ENCODE measurements around the gene ZAP70.

The ZAP70 gene

GRCh38 chr2:97730245-97730644 is 16.9 kb downstream of the ZAP70 start:
- no peak for TF ChIP-seq CTCF (IDR thresholded peaks at IDR 0.05)

- no peak for TF ChIP-seq CTCF (IDR thresholded peaks at IDR 0.05)
Measured at GRCh38 chr2:97731274-97732020, 18.1 kb downstream of the ZAP70 start.

- no peak for TF ChIP-seq CTCF (IDR thresholded peaks at IDR 0.05)
Measured at GRCh38 chr2:97732436-97733340, 19.3 kb downstream of the ZAP70 start.

- TF ChIP-seq CTCF (IDR thresholded peaks at IDR 0.05), result no peak
Measured at GRCh38 chr2:97733341-97734035, 20.1 kb downstream of the ZAP70 start.

- TF ChIP-seq CTCF (IDR thresholded peaks at IDR 0.05), result no peak
Measured at GRCh38 chr2:97734061-97735051, 21.0 kb downstream of the ZAP70 start.

- TF ChIP-seq CTCF (IDR thresholded peaks at IDR 0.05), result no peak
Measured at GRCh38 chr2:97735161-97735561, 21.8 kb downstream of the ZAP70 start.
